ENCODE data around the gene TAC4.

DNA sequence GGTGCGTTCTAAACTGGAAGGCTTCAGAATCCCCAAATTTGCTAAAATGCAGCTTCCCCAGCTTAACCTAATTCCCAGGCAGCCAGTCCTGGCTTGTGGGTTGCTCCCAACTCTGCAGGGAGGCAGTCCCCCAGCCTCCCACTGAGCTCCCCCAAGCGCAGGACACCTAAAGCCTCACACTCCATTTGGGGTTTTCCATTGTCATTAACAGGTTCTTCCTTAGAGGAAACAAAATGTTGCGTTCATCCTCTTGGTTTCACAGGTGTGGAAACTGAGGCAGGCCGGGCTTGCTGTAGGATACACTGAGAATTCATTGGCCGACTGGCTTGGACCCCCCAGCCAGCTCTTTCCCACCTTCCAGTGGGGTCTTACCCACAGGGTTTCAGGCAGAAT is 2.3 kb upstream of the TAC4 start:
- no peak for TF ChIP-seq EZH2 (IDR thresholded peaks at IDR 0.05)
- no peak for TF ChIP-seq POLR2AphosphoS5 (IDR thresholded peaks at IDR 0.05; ENCODE audit: borderline replicate concordance, low read depth, low read length)
- no peak for TF ChIP-seq FOXP2 (optimal IDR thresholded peaks at IDR 0.05; ENCODE audit: control extremely low read depth, extremely low read length, insufficient read depth)
